ENCODE measurements around the gene ITPR1. TPM values are rescaled to one million over a fixed set of nuclear protein-coding genes. Genes with fewer than 3 reads are reported as not detected.

ITPR1 gene
- total RNA-seq, 1 experiment from 2014 or later: 16.7 TPM

DNA sequence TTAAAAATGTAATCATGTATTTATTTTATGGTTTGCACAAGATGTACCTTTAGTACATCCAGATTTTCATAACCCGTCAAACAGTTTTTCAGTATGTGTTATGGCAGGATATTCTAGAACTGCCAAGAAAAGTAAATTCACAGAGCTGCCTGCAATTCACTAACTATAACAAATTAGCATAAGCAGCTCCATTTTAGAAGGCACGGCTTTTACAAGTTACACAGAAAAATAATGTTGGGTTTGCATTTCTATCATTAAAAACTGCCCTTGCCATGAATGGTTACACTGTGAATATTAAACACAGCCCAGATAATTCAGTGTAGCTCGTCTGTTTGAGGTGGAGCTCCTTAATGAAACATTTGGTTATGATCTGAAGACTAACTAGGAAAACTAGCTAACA, 391.7 kb downstream of the ITPR1 start:
- DNase-seq (ENCODE audit: low read depth): no peak

DNA sequence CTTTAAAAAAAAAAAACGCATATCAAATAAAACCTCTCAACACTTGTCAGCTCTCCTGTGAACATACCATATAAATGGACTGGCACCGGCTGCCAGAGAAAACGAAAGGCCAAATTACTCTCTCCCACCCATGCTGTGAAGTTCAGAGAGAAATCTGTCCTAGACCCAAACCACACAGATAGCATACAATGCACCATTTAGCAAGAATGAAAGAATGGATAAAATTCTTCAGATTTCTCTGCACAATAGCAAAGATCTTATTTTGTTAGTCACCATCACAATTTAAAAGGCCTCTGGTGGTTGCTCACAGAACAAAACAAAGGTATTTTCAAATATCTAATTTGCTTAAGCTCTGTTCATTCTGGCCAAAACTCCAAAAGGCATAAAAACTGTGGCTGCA, 392.2 kb downstream of the ITPR1 start:
- no peak for DNase-seq (ENCODE audit: low read depth)

DNA sequence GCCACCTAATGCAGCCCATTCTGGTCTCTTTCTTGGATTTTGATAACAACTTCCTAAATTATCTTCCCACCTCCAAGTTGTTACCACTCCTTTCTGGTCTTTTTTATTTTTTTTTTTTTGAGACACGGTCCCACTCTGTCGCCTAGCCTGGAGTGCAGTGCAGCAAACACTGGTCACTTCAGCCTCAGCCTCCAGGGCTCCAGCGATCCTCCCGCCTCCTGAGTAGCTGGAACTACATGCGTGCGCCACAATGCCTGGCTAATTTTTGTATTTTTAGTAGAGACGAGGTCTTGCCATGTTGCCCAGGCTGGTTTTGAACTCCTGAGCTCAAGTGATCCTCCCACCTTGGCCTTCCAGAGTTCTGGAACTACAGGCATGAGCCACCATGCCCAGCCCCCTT, 393.3 kb downstream of the ITPR1 start:
- no peak for DNase-seq (ENCODE audit: low read depth)

DNA sequence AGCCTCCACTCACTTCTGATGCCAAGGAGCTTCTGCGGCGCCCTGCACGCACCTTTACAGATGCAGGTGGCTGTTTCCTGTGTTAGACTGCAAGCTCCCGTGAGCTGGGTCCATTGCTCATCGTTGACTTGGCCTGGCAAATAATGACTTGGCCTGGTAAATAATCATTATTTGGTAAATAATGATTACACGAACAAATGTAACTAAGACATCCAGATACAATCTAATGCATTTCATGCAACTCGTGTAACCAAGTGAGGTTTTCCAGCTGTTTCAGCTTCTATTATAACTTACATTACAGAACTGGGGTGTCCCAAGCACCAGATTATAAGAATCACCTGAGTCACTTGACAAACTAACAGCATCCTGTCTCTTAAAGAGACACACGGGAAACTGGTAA, 394.0 kb downstream of the ITPR1 start:
- no peak for DNase-seq (ENCODE audit: low read depth)

DNA sequence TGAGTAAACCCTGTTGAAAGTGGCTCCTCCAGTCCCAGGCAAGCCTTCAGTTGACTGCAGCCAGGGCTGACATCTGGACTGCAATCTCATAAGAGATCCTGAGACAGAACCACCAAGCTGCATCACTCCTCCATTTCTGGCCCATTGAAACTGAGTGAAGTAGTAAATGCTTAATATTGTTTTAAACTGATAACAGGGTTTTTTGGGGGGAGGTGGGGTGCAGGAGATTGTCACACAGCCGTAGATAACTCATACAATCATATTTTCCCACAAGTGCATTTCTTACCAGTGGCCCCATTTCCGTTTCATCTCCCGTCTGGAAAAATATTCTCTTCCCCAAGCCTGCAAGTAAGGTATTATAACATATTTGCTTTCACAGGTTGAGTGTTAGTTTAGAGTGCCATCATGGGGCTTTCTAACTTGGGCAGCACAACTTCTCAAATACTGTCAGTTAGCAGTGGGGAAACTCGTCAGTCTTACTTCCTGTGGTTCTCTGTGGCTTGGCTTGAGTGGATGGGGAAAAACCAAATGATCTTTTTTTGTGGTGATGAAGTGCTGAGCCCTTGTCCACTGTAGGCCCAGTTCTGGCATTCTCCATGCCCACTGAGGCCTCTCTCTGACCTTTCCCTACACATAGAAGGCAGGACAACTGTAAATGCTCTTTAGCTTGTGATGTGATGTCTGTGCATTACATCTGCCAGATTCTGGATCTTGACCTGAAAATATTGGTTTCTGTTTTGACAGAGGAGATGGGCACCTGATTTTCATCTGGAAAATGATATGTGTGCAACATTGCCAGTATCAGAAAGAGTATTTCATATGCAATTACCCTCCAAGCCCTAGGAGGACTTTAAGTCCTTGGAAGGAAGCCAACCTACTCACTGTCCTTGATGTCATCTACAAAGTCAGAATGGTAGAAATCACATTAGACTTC, 396.0 kb downstream of the ITPR1 start:
- DNase-seq (ENCODE audit: low read depth): no peak

DNA sequence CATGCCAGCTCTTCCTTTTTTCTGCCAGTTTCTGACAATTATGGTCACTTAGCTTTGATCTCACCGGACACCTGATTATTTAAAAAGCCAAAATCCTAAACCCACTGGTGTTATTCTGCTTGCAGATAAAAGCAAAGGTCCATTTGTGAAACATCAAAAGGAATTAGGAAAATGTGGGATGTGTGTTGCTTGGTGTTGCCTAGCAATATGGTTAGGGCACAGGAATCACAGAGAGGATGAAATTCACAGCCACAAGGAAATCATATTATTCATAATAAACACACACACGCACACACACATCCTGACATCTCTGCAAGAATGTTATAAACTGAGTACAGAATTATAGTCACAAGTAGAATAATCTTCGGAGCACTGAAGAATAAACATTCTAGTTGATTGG, 396.7 kb downstream of the ITPR1 start:
- DNase-seq (ENCODE audit: low read depth): no peak

DNA sequence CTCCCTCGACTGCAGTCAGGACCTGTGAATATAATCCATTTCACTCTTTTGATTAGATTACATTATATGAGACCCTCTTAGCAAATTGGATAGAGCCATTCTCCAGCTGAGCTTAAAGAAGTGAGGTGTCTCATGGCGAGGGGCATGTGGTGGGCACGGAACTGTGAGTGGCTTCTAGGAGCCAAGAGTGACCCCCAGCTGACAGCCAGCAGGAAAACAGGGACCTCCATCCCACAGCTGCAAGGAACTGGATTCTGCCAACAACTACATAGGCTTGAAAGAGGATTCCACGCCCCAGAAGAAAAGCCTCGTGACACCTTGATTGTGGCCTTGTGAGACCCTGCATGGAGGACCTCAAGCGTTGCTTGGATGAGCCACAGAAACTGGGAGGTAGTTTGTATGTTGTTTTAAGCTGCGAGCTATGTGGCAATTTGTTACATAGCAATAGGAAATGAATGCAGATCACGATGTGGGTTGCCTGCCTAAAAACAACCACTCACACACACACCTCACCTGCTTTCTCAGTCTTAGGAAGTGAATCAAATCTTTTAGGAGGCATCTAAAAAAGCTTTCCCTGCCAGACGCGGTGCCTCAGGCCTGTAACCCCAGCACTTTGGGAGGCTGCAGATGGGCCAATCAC, 401.9 kb downstream of the ITPR1 start:
- no peak for DNase-seq (ENCODE audit: low read depth)

DNA sequence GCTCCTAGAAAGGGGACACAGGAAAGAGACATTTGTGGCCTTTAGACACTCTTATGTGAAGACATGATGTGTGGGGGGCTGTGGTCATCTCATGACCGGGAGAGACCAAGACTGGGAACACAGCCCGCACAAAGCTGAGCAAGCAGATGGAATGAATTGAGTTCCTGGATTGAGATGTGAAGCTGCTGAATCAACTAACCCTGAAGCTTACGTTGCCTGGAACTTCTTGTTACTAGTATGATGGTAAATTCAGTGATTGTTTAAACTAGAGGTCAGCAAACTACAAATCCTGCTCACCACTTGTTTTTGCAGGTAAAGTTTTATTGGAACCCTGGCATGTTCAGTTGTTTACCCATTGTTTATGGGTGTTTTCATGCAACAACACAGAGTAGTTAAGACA, 402.7 kb downstream of the ITPR1 start:
- no peak for DNase-seq (ENCODE audit: low read depth)

Other genes starting within 250 kb of the ITPR1 start
- 13.7 and 14.8 TPM in 2 replicates for gene SETMAR, start 190.0 kb upstream of the ITPR1 start, total RNA-seq (2014; rRNA removed; shearing (Covaris generic))
- gene SUMF1, start 26.1 kb upstream of the ITPR1 start, total RNA-seq (2014; rRNA removed; shearing (Covaris generic)): 34.4 and 37.5 TPM in 2 replicates